ENCODE data around the gene HMGCL.
"Not testable (repeated sequence)": the region's sequence is repeated elsewhere in the genome, so short reads cannot be mapped to it uniquely, and the experiment has no call there.

HMGCL gene

DNA sequence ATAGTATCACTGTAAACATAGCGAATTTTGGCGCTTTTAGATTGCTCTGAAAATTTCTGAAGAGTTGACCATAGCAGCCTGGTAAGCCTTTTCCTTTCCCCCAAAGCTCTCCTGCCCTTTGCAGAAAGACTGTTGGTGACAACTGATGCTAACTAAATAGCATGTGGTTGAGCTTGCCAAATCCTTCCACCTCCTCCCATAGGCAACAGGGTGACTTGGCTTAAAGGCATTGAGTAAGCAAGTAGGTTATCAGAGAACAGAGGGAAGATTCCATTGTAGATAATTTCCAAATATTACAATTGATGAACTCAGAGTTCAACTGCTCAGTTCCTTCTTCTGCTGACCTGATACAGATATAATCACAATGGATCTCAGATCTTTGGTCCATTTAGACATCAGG is 19.9 kb upstream of the HMGCL start:
- TF ChIP-seq CTCF (IDR thresholded peaks at IDR 0.05; ENCODE audit: low read length, missing control alignments): no peak
- H3K4me3 ChIP-seq (replicated peaks; ENCODE audit: low read depth, low read length): no peak overlapping the region
- no peak for DNase-seq (ENCODE audit: low read depth)

- no peak for TF ChIP-seq CTCF (IDR thresholded peaks at IDR 0.05; ENCODE audit: low read length, missing control alignments)
- no peak overlapping the region for H3K4me3 ChIP-seq (replicated peaks; ENCODE audit: low read depth, low read length)
- no peak for DNase-seq (ENCODE audit: low read depth)
Measured at GRCh38 chr1:23843644-23844043, 18.4 kb upstream of the HMGCL start.

GRCh38 chr1:23838401-23838866 is 13.2 kb upstream of the HMGCL start:
- peak overlapping the region; percentile 38 for H3K4me3 ChIP-seq (replicated peaks; ENCODE audit: low read depth, low read length)
- DNase-seq (ENCODE audit: low read depth): peak; percentile 52
- TF ChIP-seq CTCF (IDR thresholded peaks at IDR 0.05; ENCODE audit: low read length, missing control alignments): no peak

DNA sequence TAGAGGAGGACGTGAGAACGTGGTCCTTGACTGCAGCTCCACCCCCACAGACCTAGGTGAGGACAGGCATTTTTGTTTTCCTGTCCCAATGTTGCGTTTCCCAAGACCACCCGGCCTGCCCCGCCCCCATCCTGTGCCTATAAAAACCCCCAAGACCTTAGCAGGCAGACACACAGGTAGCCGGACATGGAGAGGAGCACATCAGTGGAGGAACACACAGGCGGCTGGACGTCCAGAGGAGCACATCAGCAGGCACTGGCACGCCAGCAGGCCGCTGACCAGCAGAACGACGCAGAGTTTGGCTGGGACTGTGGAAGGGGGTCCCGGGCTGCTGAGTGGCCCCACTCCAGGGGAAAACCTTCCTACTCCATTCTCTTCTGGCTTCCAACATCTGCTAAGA is 12.7 kb upstream of the HMGCL start:
- DNase-seq (ENCODE audit: low read depth): no peak
- no peak for TF ChIP-seq CTCF (IDR thresholded peaks at IDR 0.05; ENCODE audit: low read length, missing control alignments)
- no peak overlapping the region for H3K4me3 ChIP-seq (replicated peaks; ENCODE audit: low read depth, low read length)

DNA sequence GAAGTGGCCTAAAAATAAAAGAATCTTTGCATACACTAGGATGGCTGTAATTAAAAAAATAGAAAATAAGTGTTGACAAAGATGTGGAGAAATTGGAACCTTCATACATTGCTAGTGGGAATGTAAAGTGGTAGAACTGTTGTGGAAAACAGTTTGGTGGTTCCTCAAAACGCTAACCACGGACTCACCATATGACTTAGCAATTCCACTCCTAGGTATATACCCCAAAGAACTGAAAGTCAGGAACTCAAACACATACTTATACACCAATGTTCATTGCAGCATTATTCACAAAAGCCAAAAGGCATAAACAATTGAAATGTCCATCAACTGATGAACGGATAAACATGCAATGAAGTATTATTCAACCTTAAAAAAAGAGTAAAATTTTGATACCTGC is 10.8 kb upstream of the HMGCL start:
- TF ChIP-seq CTCF (IDR thresholded peaks at IDR 0.05; ENCODE audit: low read length, missing control alignments): no peak
- H3K4me3 ChIP-seq (replicated peaks; ENCODE audit: low read depth, low read length): no peak overlapping the region
- no peak for DNase-seq (ENCODE audit: low read depth)

DNA sequence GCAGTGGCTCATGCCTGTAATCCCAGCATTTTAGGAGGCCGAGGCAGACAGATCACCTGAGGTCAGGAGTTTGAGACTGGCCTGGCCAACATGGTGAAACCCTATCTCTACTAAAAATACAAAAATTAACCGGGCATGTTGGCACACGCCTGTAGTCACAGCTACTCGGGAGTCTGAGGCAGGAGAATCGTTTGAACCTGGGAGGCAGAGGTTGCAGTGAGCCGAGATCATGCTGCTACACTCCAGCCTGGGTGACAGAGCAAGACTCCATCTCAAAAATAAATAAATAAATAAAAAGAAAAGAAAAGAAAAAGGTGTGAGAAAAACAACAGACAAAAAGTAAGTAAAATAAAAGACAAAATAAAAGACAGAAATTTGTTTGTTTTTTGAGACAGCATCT is 8.9 kb upstream of the HMGCL start:
- not testable (repeated sequence) for DNase-seq (ENCODE audit: low read depth)

GRCh38 chr1:23827717-23828116 is 2.5 kb upstream of the HMGCL start:
- DNase-seq (ENCODE audit: low read depth): no peak
- no peak overlapping the region for H3K4me3 ChIP-seq (replicated peaks; ENCODE audit: low read depth, low read length)
- TF ChIP-seq CTCF (IDR thresholded peaks at IDR 0.05; ENCODE audit: low read length, missing control alignments): no peak

More for the DNA sequence above, 8.9 kb upstream of the HMGCL start:
- not testable (repeated sequence) for H3K4me3 ChIP-seq (replicated peaks; ENCODE audit: low read depth, low read length)

GRCh38 chr1:23826590-23826989 is 1.4 kb upstream of the HMGCL start:
- not testable (repeated sequence) for DNase-seq (ENCODE audit: low read depth); H3K4me3 ChIP-seq (replicated peaks; ENCODE audit: low read depth, low read length)
